MM.1S (cell line): Measurements from ENCODE around the gene ENPEP.
"Not testable (repeated sequence)": the region's sequence is repeated elsewhere in the genome, so short reads cannot be mapped to it uniquely, and the experiment has no call there.

Experiments
- CTCF ChIP-seq: fragments of 300-600 bp; sonication (generic); IDR thresholded peaks from 2 replicates; pipeline ENCODE4 v1.5.1; 2016; ENCODE audit warnings: antibody characterized with exemption, low read length, mixed read lengths
- EZH2 ChIP-seq: fragments of 300-600 bp; sonication (generic); optimal IDR thresholded peaks from 2 replicates; pipeline ENCODE3; 2017; ENCODE audit warnings: low read depth, mild to moderate bottlenecking, antibody characterized with exemption, low read length, mixed read lengths

- not testable (repeated sequence) for TF ChIP-seq EZH2, CTCF
These were observed 36.7 kb upstream of the ENPEP start for GRCh38 chr4:110439209-110439608.
